GM12878 (cell line): ENCODE data around the gene SMAD9. TPM values are rescaled to one million over a fixed set of nuclear protein-coding genes. Genes with fewer than 3 reads are reported as not detected.

Source experiments
- ATAC-seq: fragments of 200-7000 bp; cut with Tn5 transposase; 3 replicates; pipeline ENCODE4 v1.9.1; 2020; ENCODE audit warnings: mild to moderate bottlenecking, moderate library complexity
- BruUV-seq: library from RNA; stranded (reverse); fragments of 400-500 nt; replicated peaks from 2 replicates; lab custom pipeline; 2021; lab: Mats Ljungman, UMichigan
- CTCF ChIA-PET: fragments of 300-600 bp; sonication (Branson Sonifier 250); formaldehyde crosslinking; extraction: SDS; loops from one replicate; lab custom pipeline; 2021; ENCODE audit warnings: inconsistent platforms; lab: Yijun Ruan, JAX
- POLR2A ChIA-PET: fragments of 350-600 bp; formaldehyde crosslinking; extraction: SDS; loops from one replicate; lab custom pipeline; 2021; ENCODE audit warnings: inconsistent platforms; lab: Charles Lee
- RAD21 ChIA-PET: fragments of 300-600 bp; sonication (Branson Sonifier 250); formaldehyde crosslinking; loops from one replicate; lab custom pipeline; 2023; ENCODE audit warnings: antibody characterized with exemption; ENCODE audit not compliant: unreplicated experiment; lab: Charles Lee
- SMC1A ChIA-PET: fragments of 300-600 bp; sonication (Branson Sonifier 250); formaldehyde crosslinking; loops from one replicate; lab custom pipeline; 2023; ENCODE audit not compliant: unreplicated experiment, uncharacterized antibody; lab: Charles Lee
- DNase-seq: peaks from one replicate; pipeline ENCODE4 v3.0.0-alpha.2; 2011; ENCODE audit warnings: low read depth, low spot score
- FAIRE-seq: peaks from 3 replicates; lab custom pipeline; 2011; peaks lifted over from hg19 to GRCh38; lab: Jason Lieb, UNC
- H2AFZ ChIP-seq: 2 replicates; pipeline ENCODE4 v1.6.0; 2011; ENCODE audit warnings: low read depth, low read length, control low read depth; ENCODE audit not compliant: control insufficient read depth
- H3K27ac ChIP-seq: 2 replicates; pipeline ENCODE4 v1.5.1; 2011; ENCODE audit warnings: control low read depth; ENCODE audit not compliant: control insufficient read depth, insufficient read depth
- H3K27me3 ChIP-seq, 2 experiments: replicated peaks in 1 of 2; 2 replicates each; pipeline versions ENCODE4 v1.6.0 to v1.6.1; 2011; ENCODE audit warnings: low read length in 1 of 2; ENCODE audit not compliant: control insufficient read depth in 2 of 2, insufficient read depth in 2 of 2
- H3K36me3 ChIP-seq, 2 experiments: 2 replicates each; pipeline ENCODE4 v1.5.1; 2011; ENCODE audit warnings: low read length in 1 of 2; ENCODE audit not compliant: control insufficient read depth in 2 of 2, insufficient read depth in 2 of 2
- H3K4me1 ChIP-seq: 2 replicates; pipeline ENCODE4 v1.6.1; 2011; ENCODE audit warnings: mild to moderate bottlenecking, low read length, moderate library complexity, mixed read lengths; ENCODE audit not compliant: control insufficient read depth, insufficient read depth
- H3K4me2 ChIP-seq: 2 replicates; pipeline ENCODE4 v1.6.0; 2011; ENCODE audit warnings: control low read depth; ENCODE audit not compliant: control insufficient read depth, insufficient read depth
- H3K4me3 ChIP-seq: fragments of 200-600 bp; sonication (generic); 2 replicates; pipeline ENCODE4 v1.5.1; 2016
- H3K79me2 ChIP-seq: 2 replicates; pipeline ENCODE4 v1.6.0; 2011; ENCODE audit warnings: low read length; ENCODE audit not compliant: control insufficient read depth, insufficient read depth
- H3K9ac ChIP-seq: 2 replicates; pipeline ENCODE4 v1.8.0; 2011; ENCODE audit warnings: low read length, control low read depth, mixed read lengths; ENCODE audit not compliant: control insufficient read depth, insufficient read depth
- H3K9me3 ChIP-seq: replicated peaks from 3 replicates; pipeline ENCODE4 v1.5.1; 2011; ENCODE audit warnings: mild to moderate bottlenecking, low read length; ENCODE audit not compliant: control insufficient read depth, insufficient read depth
- H4K20me1 ChIP-seq: 2 replicates; pipeline ENCODE4 v1.6.0; 2011; ENCODE audit not compliant: control insufficient read depth, insufficient read depth
- BACH1 ChIP-seq: fragments of 450-650 bp; IDR thresholded peaks from 2 replicates; pipeline ENCODE4 v1.6.1; 2017; ENCODE audit warnings: mild to moderate bottlenecking, borderline replicate concordance
- CREB1 ChIP-seq: IDR thresholded peaks from 2 replicates; pipeline ENCODE4 v1.6.1; 2012; ENCODE audit warnings: low read depth, mild to moderate bottlenecking, inconsistent platforms
- EZH2 ChIP-seq: IDR thresholded peaks from 2 replicates; pipeline ENCODE4 v1.6.1; 2012; ENCODE audit warnings: low read depth, mild to moderate bottlenecking, control low read depth, inconsistent platforms, low read length, borderline replicate concordance; ENCODE audit not compliant: control insufficient read depth
- LARP7 ChIP-seq: fragments of 450-650 bp; IDR thresholded peaks from 2 replicates; pipeline ENCODE4 v1.6.1; 2017; ENCODE audit warnings: mild to moderate bottlenecking
- PML ChIP-seq: IDR thresholded peaks from 2 replicates; pipeline ENCODE4 v1.6.1; 2012; ENCODE audit warnings: low read length, inconsistent platforms
- RB1 ChIP-seq: fragments of 450-650 bp; formaldehyde crosslinking; IDR thresholded peaks from 2 replicates; pipeline ENCODE4 v1.6.1; 2017; ENCODE audit warnings: mild to moderate bottlenecking, borderline replicate concordance
- SIX5 ChIP-seq: IDR thresholded peaks from 2 replicates; pipeline ENCODE4 v1.6.1; 2011; ENCODE audit warnings: mild to moderate bottlenecking, low read depth, low read length, moderate library complexity; ENCODE audit not compliant: severe bottlenecking
- WGBS: methylation state at CpG from one replicate; pipeline ENCODE4 v1.1.6; 2016; ENCODE audit warnings: low lambda C conversion rate; ENCODE audit not compliant: insufficient replicate concordance, insufficient coverage; ENCODE audit errors: missing lambda C conversion rate; 5-methylcytosine and 5-hydroxymethylcytosine counted together
- in situ Hi-C: fragments of 300-500 bp; cut with MboI; formaldehyde crosslinking; loops from 9 replicates; pipeline ENCODE4 v1.14.3; 2018; ENCODE audit warnings: mixed read lengths
- intact Hi-C: fragments of 100-400 bp; cut with micrococcal nuclease; formaldehyde crosslinking; loops from one replicate; pipeline ENCODE4 v1.14.2; 2022; ENCODE audit not compliant: unreplicated experiment
- polyA plus RNA-seq, 11 experiments: library from polyadenylated mRNA; depleted of rRNA in 4 of 11; unstranded in 6 of 11; stranded (reverse) in 5 of 11; fragments of >200 nt; fragmentation: Nextera tagmentation in 4 of 11; fragmentation: Illumina TruSeq in 1 of 11; extraction: Ambion mirVana in 4 of 11; extraction: Trizol in 1 of 11; gene quantifications; 1 replicate in 1 of 11; 2 replicates in 10 of 11; pipeline versions ENCODE4 v1.2.1 to v1.2.3, GENCODE V29; 2011 to 2016; ENCODE audit warnings: inconsistent platforms in 2 of 11, missing spikeins in 2 of 11, low read depth in 1 of 11
- total RNA-seq, 4 experiments: library from RNA; depleted of rRNA in 3 of 4; stranded (reverse); fragments of >200 nt in 3 of 4; fragmentation: Illumina TruSeq in 1 of 4; extraction: Trizol in 1 of 4; gene quantifications; 2 replicates each; pipeline versions ENCODE4 v1.2.1 to v1.2.3, GENCODE V29; 2013 to 2021
- TF ChIP-seq, protein P1 (sequence below): fragments of 450-650 bp; IDR thresholded peaks from 2 replicates; pipeline ENCODE4 v1.6.1; 2016; ENCODE audit warnings: mild to moderate bottlenecking
- TF ChIP-seq, protein P2 (sequence below): fragments of 150-350 bp; IDR thresholded peaks from 2 replicates; pipeline ENCODE4 v1.6.1; 2014; ENCODE audit warnings: mild to moderate bottlenecking, low read depth, low read length

The SMAD9 gene
- total and polyA plus RNA-seq, 10 of the 15 experiments (the other 5 are each of a cell fraction or from before 2014, with no cell fraction given) = 0.22 to 0.69 (median 0.42) TPM; not detected in 6

DNA sequence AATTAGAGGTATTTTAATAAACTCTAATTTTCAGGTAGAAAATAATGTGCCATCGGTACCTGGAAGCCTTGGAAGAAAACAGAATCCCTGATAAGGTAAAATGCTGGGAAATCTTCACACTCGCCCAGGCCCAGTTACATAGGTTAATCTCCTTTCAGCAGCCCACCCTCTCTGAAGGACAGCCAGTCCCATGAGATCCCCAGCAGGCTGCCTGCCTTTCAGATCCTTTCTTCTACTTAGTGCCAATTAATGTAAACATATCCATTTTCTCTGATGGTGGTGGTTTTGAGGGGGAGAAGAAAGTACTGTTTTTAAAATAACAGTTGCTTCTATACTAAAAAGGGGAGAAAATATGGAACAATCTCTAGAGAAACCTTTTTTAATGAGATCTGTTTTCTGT is 12.2 kb downstream of the SMAD9 start:
- Histone ChIP-seq H3K27me3 (peaks cover 0 to 2% of the 10 kb centered on the region in 2 experiments; a peak in 2 of 4 replicates), H3K27ac (no peak overlapping the region), H4K20me1 (no peaks in the 10 kb centered on the region), H3K36me3 (no peaks in the 10 kb centered on the region), H3K4me3 (no peak overlapping the region), H2AFZ (no peak overlapping the region), H3K9me3 (no peaks in the 10 kb centered on the region; the same call in 2 of the 3 replicates), H3K4me1 (no peaks in the 10 kb centered on the region), H3K79me2 (no peaks in the 10 kb centered on the region), H3K9ac (no peak overlapping the region), H3K4me2 (no peak overlapping the region)
- no peak for TF ChIP-seq EZH2
- TF ChIP-seq CREB1 = no peak
- no peak for TF ChIP-seq PML
- TF ChIP-seq, protein P1, sequence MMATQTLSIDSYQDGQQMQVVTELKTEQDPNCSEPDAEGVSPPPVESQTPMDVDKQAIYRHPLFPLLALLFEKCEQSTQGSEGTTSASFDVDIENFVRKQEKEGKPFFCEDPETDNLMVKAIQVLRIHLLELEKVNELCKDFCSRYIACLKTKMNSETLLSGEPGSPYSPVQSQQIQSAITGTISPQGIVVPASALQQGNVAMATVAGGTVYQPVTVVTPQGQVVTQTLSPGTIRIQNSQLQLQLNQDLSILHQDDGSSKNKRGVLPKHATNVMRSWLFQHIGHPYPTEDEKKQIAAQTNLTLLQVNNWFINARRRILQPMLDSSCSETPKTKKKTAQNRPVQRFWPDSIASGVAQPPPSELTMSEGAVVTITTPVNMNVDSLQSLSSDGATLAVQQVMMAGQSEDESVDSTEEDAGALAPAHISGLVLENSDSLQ = no peak
- TF ChIP-seq LARP7 = no peak
- no peak for TF ChIP-seq SIX5
- TF ChIP-seq RB1 = no peak
- no peak for TF ChIP-seq BACH1
- TF ChIP-seq, protein P2, sequence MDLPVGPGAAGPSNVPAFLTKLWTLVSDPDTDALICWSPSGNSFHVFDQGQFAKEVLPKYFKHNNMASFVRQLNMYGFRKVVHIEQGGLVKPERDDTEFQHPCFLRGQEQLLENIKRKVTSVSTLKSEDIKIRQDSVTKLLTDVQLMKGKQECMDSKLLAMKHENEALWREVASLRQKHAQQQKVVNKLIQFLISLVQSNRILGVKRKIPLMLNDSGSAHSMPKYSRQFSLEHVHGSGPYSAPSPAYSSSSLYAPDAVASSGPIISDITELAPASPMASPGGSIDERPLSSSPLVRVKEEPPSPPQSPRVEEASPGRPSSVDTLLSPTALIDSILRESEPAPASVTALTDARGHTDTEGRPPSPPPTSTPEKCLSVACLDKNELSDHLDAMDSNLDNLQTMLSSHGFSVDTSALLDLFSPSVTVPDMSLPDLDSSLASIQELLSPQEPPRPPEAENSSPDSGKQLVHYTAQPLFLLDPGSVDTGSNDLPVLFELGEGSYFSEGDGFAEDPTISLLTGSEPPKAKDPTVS = no peak
- WGBS = 19% methylated on average over 2 of the region's 2 CpGs
- intact Hi-C loops = no loop called here
- no peak for ATAC-seq
- POLR2A ChIA-PET = no interaction called here
- DNase-seq = no peak
- SMC1A ChIA-PET = no interaction called here
- CTCF ChIA-PET = no interaction called here
- RAD21 ChIA-PET = no interaction called here
- in situ Hi-C loops = no loop called here
- no peak for FAIRE-seq
- no TSS peak for BruUV-seq
